Duodenal mucosa (tissue), 2 donors: ENCODE data around the gene RNPEPL1.

Experiments used
- H3K27ac ChIP-seq: one replicate; pipeline ENCODE4 v1.7.0; 2013; ENCODE audit warnings: low read depth, low read length
- H3K27me3 ChIP-seq, 2 donors: one replicate each; pipeline ENCODE4 v1.7.0; 2013; ENCODE audit warnings: low read length in 2 of 2, control low read depth in 1 of 2; ENCODE audit not compliant: insufficient read depth in 2 of 2, control insufficient read depth in 1 of 2
- H3K36me3 ChIP-seq, 2 donors: one replicate each; pipeline ENCODE4 v1.7.0; 2013; ENCODE audit warnings: low read length in 2 of 2, control low read depth in 1 of 2; ENCODE audit not compliant: insufficient read depth in 2 of 2, control insufficient read depth in 1 of 2
- H3K4me1 ChIP-seq, 2 donors: one replicate each; pipeline ENCODE4 v1.7.0; 2013; ENCODE audit warnings: low read length in 2 of 2, control low read depth in 1 of 2; ENCODE audit not compliant: insufficient read depth in 2 of 2, control insufficient read depth in 1 of 2
- H3K4me3 ChIP-seq, 2 donors: one replicate each; pipeline ENCODE4 v1.7.0; 2013; ENCODE audit warnings: low read length in 2 of 2, low read depth in 1 of 2
- H3K9ac ChIP-seq, 2 donors: one replicate each; pipeline ENCODE4 v1.7.0; 2013; ENCODE audit warnings: low read length in 2 of 2, low read depth in 1 of 2
- H3K9me3 ChIP-seq, 2 donors: one replicate each; pipeline ENCODE4 v1.7.0; 2013; ENCODE audit warnings: low read length in 2 of 2, control low read depth in 1 of 2; ENCODE audit not compliant: control insufficient read depth in 1 of 2

The RNPEPL1 gene

GRCh38 chr2:240626531-240627300 lies 58.4 kb downstream of the RNPEPL1 start:
- Histone ChIP-seq H3K9me3 (no peaks in the 10 kb centered on the region), H3K4me1 (peaks cover 0 to 18% of the 10 kb centered on the region in 2 donors), H3K9ac (no peak overlapping the region), H3K36me3 (peaks cover 8 to 45% of the 10 kb centered on the region in 2 donors), H3K27ac (peak overlapping the region; percentile 20), H3K27me3 (no peaks in the 10 kb centered on the region), H3K4me3 (peak overlapping the region in 1 of 2 donors; percentile 28)

GRCh38 chr2:240627736-240628506 lies 59.6 kb downstream of the RNPEPL1 start:
- Histone ChIP-seq H3K9ac (no peak overlapping the region), H3K9me3 (peaks cover 0 to 2% of the 10 kb centered on the region in 2 donors), H3K4me3 (no peak overlapping the region), H3K27me3 (no peaks in the 10 kb centered on the region), H3K4me1 (peaks cover 0 to 15% of the 10 kb centered on the region in 2 donors), H3K27ac (no peak overlapping the region), H3K36me3 (peaks cover 8 to 43% of the 10 kb centered on the region in 2 donors)

GRCh38 chr2:240628507-240628807 lies 60.2 kb downstream of the RNPEPL1 start:
- peaks cover 8 to 43% of the 10 kb centered on the region in 2 donors for H3K36me3 ChIP-seq
- H3K27ac ChIP-seq = no peak overlapping the region
- no peak overlapping the region for H3K9ac ChIP-seq
- no peak overlapping the region for H3K4me3 ChIP-seq
- peaks cover 0 to 2% of the 10 kb centered on the region in 2 donors for H3K9me3 ChIP-seq
- peaks cover 0 to 15% of the 10 kb centered on the region in 2 donors for H3K4me1 ChIP-seq
- no peaks in the 10 kb centered on the region for H3K27me3 ChIP-seq

- peaks cover 0 to 15% of the 10 kb centered on the region in 2 donors for H3K4me1 ChIP-seq
- no peak overlapping the region for H3K4me3 ChIP-seq
- peaks cover 0 to 7% of the 10 kb centered on the region in 2 donors for H3K9me3 ChIP-seq
- no peak overlapping the region for H3K9ac ChIP-seq
- no peak overlapping the region for H3K27ac ChIP-seq
- H3K27me3 ChIP-seq = no peaks in the 10 kb centered on the region
- H3K36me3 ChIP-seq = peaks cover 8 to 43% of the 10 kb centered on the region in 2 donors
These were observed 60.7 kb downstream of the RNPEPL1 start for GRCh38 chr2:240628808-240629618.

- Histone ChIP-seq H3K36me3 (peaks cover 8 to 43% of the 10 kb centered on the region in 2 donors), H3K9me3 (peaks cover 0 to 8% of the 10 kb centered on the region in 2 donors), H3K27ac (no peak overlapping the region), H3K9ac (no peak overlapping the region), H3K27me3 (no peaks in the 10 kb centered on the region), H3K4me3 (no peak overlapping the region), H3K4me1 (peaks cover 0 to 11% of the 10 kb centered on the region in 2 donors)
These were observed 61.3 kb downstream of the RNPEPL1 start for GRCh38 chr2:240629619-240629967.

- Histone ChIP-seq H3K4me3 (no peak overlapping the region), H3K9me3 (peaks cover 0 to 8% of the 10 kb centered on the region in 2 donors), H3K9ac (no peak overlapping the region), H3K27me3 (no peaks in the 10 kb centered on the region), H3K4me1 (peaks cover 0 to 8% of the 10 kb centered on the region in 2 donors), H3K36me3 (peaks cover 8 to 43% of the 10 kb centered on the region in 2 donors), H3K27ac (no peak overlapping the region)
These were observed 61.9 kb downstream of the RNPEPL1 start for GRCh38 chr2:240629968-240630770.
